D721Med (cell line): Measurements from ENCODE around the gene ATF7.

Experiments
- DNase-seq: peaks from one replicate; pipeline ENCODE4 v3.0.0; 2011; ENCODE audit warnings: low spot score; ENCODE audit not compliant: insufficient read length
- FAIRE-seq: peaks from 2 replicates; lab custom pipeline; 2011; peaks lifted over from hg19 to GRCh38; lab: Jason Lieb, UNC
- TF ChIP-seq, protein P1 (sequence below): IDR thresholded peaks from 2 replicates; pipeline ENCODE4 v1.5.1; 2012; ENCODE audit warnings: mild to moderate bottlenecking, control low read depth; ENCODE audit not compliant: insufficient read depth; ENCODE audit errors: missing control alignments

The ATF7 gene

DNA sequence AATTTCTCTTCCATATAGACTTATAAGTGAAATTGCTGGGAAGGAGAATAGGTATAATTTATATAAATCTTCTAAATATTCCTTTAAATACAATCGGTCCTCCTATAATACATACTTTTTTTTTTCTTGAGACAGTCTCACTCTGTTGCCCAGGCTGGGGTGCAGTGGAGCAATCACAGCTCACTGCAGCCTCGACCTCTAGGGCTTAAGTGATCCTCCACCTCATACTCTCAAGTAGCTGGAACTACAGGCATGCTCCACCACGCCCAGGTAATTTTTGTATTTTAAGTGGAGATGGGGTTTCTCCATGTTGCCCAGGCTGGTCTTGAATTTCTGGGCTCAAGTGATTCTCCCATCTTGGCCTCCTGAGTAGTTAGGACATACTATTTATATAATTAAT is 89.2 kb downstream of the ATF7 start:
- DNase-seq (no peak), FAIRE-seq (no peak)
- TF ChIP-seq, protein P1, sequence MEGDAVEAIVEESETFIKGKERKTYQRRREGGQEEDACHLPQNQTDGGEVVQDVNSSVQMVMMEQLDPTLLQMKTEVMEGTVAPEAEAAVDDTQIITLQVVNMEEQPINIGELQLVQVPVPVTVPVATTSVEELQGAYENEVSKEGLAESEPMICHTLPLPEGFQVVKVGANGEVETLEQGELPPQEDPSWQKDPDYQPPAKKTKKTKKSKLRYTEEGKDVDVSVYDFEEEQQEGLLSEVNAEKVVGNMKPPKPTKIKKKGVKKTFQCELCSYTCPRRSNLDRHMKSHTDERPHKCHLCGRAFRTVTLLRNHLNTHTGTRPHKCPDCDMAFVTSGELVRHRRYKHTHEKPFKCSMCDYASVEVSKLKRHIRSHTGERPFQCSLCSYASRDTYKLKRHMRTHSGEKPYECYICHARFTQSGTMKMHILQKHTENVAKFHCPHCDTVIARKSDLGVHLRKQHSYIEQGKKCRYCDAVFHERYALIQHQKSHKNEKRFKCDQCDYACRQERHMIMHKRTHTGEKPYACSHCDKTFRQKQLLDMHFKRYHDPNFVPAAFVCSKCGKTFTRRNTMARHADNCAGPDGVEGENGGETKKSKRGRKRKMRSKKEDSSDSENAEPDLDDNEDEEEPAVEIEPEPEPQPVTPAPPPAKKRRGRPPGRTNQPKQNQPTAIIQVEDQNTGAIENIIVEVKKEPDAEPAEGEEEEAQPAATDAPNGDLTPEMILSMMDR: no peak

DNA sequence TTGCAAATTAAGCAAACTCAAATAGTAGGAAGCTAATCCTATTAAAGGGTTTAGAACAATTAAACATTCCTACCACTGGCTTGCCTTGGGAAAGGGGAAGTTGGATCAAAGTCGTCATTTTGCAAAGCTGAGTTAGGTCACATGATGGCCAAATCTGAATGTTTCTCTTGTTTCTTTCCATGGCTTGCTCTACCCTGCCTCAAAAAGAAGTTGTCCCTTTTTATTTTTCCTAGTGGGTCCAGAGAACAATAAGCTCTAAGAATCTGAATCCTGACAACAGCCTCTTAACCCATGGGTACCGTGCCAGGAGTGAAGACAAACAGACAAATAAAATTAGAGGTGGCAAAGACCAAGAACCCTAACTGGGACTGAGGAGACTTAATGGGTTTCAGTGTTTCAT is 92.7 kb downstream of the ATF7 start:
- no peak for FAIRE-seq
- DNase-seq: no peak
- TF ChIP-seq, protein P1: no peak

DNA sequence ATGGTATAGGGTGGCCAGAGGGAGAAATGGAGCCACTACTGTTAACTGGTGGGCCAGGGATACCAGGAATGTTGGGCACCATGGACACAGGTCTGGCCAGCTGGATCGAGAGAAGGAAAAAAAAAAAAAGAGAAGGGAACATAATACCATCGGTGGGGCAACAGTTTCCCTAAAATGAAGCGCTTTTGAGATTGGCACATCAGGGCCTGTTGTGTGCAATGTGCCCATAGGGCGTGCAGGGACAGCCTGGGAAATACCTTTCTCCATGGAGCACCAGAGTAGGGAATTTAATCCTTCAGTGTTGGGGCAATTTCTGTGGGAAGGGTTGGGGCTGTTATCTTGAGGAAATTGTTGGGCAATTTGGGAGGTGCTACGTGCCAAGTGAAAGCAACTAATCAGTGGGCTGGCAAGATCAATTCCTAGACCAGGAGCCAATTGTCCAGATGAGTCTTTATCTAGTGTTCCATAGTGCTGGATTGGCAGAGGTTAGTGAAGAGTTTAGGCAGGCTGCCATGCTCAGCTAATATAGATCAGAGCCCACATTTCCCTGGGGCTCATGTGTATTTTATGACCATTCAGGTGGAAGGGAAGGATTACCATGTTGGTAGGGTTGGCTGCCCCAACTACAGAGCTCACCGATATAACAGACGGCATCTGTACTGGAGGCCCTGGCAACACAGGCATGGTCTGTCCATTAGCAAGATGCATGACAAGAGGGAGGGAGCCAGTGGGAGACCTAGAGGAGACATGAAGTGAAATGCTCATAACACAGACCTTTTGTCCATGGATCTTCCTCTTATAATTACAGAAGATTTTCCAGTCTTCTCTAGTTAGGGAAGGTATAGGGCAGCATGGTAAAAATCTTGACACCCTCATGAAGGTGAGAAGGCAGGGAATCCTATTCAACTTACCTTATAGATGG is 93.4 kb downstream of the ATF7 start:
- TF ChIP-seq, protein P1: no peak
- no peak for FAIRE-seq
- no peak for DNase-seq

DNA sequence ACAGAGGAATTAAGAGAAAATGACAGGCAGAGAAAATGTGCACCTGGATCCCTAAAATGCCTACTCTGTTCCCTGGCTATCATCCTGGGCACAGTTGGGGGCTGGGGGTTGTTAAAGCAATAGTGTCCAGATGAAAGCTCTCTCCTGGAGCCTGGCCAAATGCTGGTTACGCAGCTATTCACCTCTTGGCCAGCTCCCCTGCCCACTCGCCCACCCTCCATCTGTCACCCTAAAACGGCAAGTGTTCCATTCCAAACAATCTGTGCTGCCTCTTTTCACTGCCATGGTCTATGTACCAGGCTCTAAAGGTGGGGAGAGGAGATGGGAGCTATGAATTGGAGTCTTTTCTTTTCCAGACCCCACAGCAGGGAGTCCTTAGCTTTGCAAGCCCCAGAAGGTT is 94.2 kb downstream of the ATF7 start:
- TF ChIP-seq, protein P1: no peak
- DNase-seq (no peak), FAIRE-seq (no peak)

DNA sequence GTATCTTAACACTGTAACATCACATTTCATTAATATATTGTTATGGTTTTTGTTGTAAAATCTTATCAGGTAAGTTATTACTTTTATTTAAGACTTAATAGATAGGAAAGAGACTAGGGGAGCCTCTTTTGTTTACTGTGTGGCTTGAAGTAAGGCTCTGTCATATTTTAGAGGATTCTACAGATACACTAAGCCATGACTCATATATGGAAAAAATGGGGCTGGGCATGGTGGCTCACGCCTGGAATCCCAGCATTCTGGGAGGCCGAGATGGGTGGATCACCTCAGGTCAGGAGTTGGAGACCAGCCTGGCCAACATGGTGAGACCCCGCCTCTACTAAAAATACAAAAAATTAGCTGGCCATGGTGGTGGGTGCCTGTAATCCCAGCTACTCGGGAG is 95.3 kb downstream of the ATF7 start:
- FAIRE-seq: no peak
- no peak for DNase-seq

GRCh38 chr12:53530061-53530460 is 96.1 kb downstream of the ATF7 start:
- FAIRE-seq: no peak
- TF ChIP-seq, protein P1: no peak
- no peak for DNase-seq

More for the DNA sequence above, 95.3 kb downstream of the ATF7 start:
- TF ChIP-seq, protein P1: no peak

DNA sequence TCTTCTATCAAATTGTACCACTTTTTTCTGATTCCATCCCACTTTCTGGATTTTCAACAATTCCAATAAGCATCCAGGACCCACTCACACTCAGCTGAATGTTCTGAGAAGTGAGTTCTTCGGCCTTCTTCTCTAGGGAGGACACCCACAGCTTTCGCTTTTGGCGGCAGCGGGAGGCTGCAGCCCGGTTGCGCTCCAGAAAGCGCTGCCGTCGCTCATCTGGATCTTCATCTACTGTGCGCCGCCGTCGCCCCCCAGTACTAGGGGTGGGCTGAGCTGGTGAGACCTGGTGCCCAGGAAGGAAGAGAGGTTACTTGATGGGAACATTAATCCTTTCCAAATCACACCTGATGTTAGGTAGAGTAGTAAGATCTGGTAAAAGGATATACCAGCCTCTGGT is 101.7 kb downstream of the ATF7 start:
- TF ChIP-seq, protein P1: no peak
- DNase-seq (no peak), FAIRE-seq (no peak)
